Astrocyte (in vitro differentiated cells and primary cell): ENCODE results near the gene DEGS2. TPM values are rescaled to one million over a fixed set of nuclear protein-coding genes. Genes with fewer than 3 reads are reported as not detected.

Experiments used
- DNase-seq: peaks from one replicate; pipeline ENCODE4 v3.0.0-alpha.2; 2010; ENCODE audit warnings: low read depth
- FAIRE-seq: peaks from 2 replicates; lab custom pipeline; 2011; peaks lifted over from hg19 to GRCh38; lab: Jason Lieb, UNC
- H2AFZ ChIP-seq: 2 replicates; pipeline ENCODE4 v1.6.0; 2012; ENCODE audit warnings: low read depth, low read length, inconsistent platforms
- H3K27ac ChIP-seq: 2 replicates; pipeline ENCODE4 v1.5.1; 2011; ENCODE audit warnings: low read depth, low read length, inconsistent platforms
- H3K27me3 ChIP-seq: 2 replicates; pipeline ENCODE4 v1.6.0; 2011; ENCODE audit warnings: low read length, inconsistent platforms; ENCODE audit not compliant: insufficient read depth
- H3K36me3 ChIP-seq: 2 replicates; pipeline ENCODE4 v1.5.1; 2011; ENCODE audit warnings: low read length, inconsistent platforms; ENCODE audit not compliant: insufficient read depth
- H3K4me1 ChIP-seq: 2 replicates; pipeline ENCODE4 v1.5.1; 2011; ENCODE audit warnings: low read length, inconsistent platforms; ENCODE audit not compliant: insufficient read depth
- H3K4me2 ChIP-seq: 2 replicates; pipeline ENCODE4 v1.6.0; 2012; ENCODE audit warnings: low read length, inconsistent platforms
- H3K4me3 ChIP-seq: 2 replicates; pipeline ENCODE4 v1.5.1; 2011; ENCODE audit warnings: low read depth, mild to moderate bottlenecking, low read length, inconsistent platforms; ENCODE audit not compliant: insufficient read depth
- H3K79me2 ChIP-seq: 2 replicates; pipeline ENCODE4 v1.6.0; 2012; ENCODE audit warnings: mild to moderate bottlenecking, low read length, inconsistent platforms; ENCODE audit not compliant: insufficient read depth
- H3K9ac ChIP-seq: 2 replicates; pipeline ENCODE4 v1.6.0; 2012; ENCODE audit warnings: mild to moderate bottlenecking, low read length, inconsistent platforms
- H3K9me3 ChIP-seq: 2 replicates; pipeline ENCODE4 v1.5.1; 2012; ENCODE audit warnings: low read depth, mild to moderate bottlenecking, low read length, inconsistent platforms; ENCODE audit not compliant: insufficient read depth
- H4K20me1 ChIP-seq: 2 replicates; pipeline ENCODE4 v1.6.0; 2012; ENCODE audit warnings: low read length, inconsistent platforms; ENCODE audit not compliant: insufficient read depth
- H3K27ac Mint-ChIP-seq: one replicate; pipeline ENCODE4 v1.8.0; 2021; ENCODE audit warnings: mild to moderate bottlenecking, mixed read lengths; ENCODE audit not compliant: unreplicated experiment
- H3K27me3 Mint-ChIP-seq: one replicate; pipeline ENCODE4 v1.8.0; 2021; ENCODE audit warnings: low read depth, mixed read lengths; ENCODE audit not compliant: unreplicated experiment
- H3K36me3 Mint-ChIP-seq: one replicate; pipeline ENCODE4 v1.8.0; 2021; ENCODE audit warnings: low read depth, mixed read lengths; ENCODE audit not compliant: unreplicated experiment
- H3K4me1 Mint-ChIP-seq: one replicate; pipeline ENCODE4 v1.8.0; 2021; ENCODE audit warnings: low read depth, mixed read lengths; ENCODE audit not compliant: unreplicated experiment
- H3K4me3 Mint-ChIP-seq: one replicate; pipeline ENCODE4 v1.8.0; 2021; ENCODE audit warnings: mild to moderate bottlenecking, moderate library complexity, mixed read lengths; ENCODE audit not compliant: unreplicated experiment
- H3K9me3 Mint-ChIP-seq: one replicate; pipeline ENCODE4 v1.8.0; 2021; ENCODE audit warnings: mild to moderate bottlenecking, mixed read lengths; ENCODE audit not compliant: unreplicated experiment
- CTCF ChIP-seq: IDR thresholded peaks from 2 replicates; pipeline ENCODE4 v1.5.1; 2011; ENCODE audit warnings: low read depth, mild to moderate bottlenecking, inconsistent platforms, low read length, moderate library complexity; ENCODE audit not compliant: insufficient read depth
- EZH2 ChIP-seq: IDR thresholded peaks from 2 replicates; pipeline ENCODE4 v1.6.1; 2012; ENCODE audit warnings: mild to moderate bottlenecking, low read length, inconsistent platforms; ENCODE audit not compliant: insufficient read depth
- total RNA-seq: library from RNA; stranded (reverse); gene quantifications from 2 replicates; pipeline ENCODE4 v1.2.1, GENCODE V29; 2021

The DEGS2 gene
- total RNA-seq, 1 donor from 2014 or later, result not detected

- Histone ChIP-seq H4K20me1 (no peaks in the 10 kb centered on the region), H3K4me2 (no peak overlapping the region), H3K4me3 (no peak overlapping the region), H3K36me3 (no peaks in the 10 kb centered on the region), H3K9ac (no peak overlapping the region), H3K27ac (no peak overlapping the region), H3K9me3 (no peaks in the 10 kb centered on the region), H3K4me1 (no peaks in the 10 kb centered on the region), H3K27me3 (peaks cover 6% of the 10 kb centered on the region), H3K79me2 (no peaks in the 10 kb centered on the region), H2AFZ (no peak overlapping the region)
- no peak for FAIRE-seq
- Mint-ChIP-seq H3K36me3 (no peaks in the 10 kb centered on the region), H3K9me3 (peaks cover 3% of the 10 kb centered on the region), H3K4me3 (no peak overlapping the region), H3K27me3 (peaks cover 37% of the 10 kb centered on the region), H3K27ac (no peak overlapping the region), H3K4me1 (no peaks in the 10 kb centered on the region)
- TF ChIP-seq EZH2 (no peak), CTCF (no peak)
- no peak for DNase-seq
Measured at GRCh38 chr14:100172811-100173210, 13.4 kb upstream of the DEGS2 start.

GRCh38 chr14:100170880-100171279 is 11.4 kb upstream of the DEGS2 start:
- TF ChIP-seq CTCF (no peak), EZH2 (no peak)
- Histone ChIP-seq H3K27ac (no peak overlapping the region), H3K9me3 (no peaks in the 10 kb centered on the region), H3K4me2 (no peak overlapping the region), H3K9ac (no peak overlapping the region), H3K27me3 (peaks cover 11% of the 10 kb centered on the region), H3K4me3 (no peak overlapping the region), H3K4me1 (no peaks in the 10 kb centered on the region), H4K20me1 (no peaks in the 10 kb centered on the region), H3K79me2 (no peaks in the 10 kb centered on the region), H3K36me3 (no peaks in the 10 kb centered on the region), H2AFZ (no peak overlapping the region)
- DNase-seq (no peak), FAIRE-seq (no peak)
- peaks cover 3% of the 10 kb centered on the region for H3K9me3 Mint-ChIP-seq
- H3K4me1 Mint-ChIP-seq, result no peaks in the 10 kb centered on the region
- H3K36me3 Mint-ChIP-seq, result no peaks in the 10 kb centered on the region
- peaks cover 40% of the 10 kb centered on the region for H3K27me3 Mint-ChIP-seq
- no peak overlapping the region for H3K27ac Mint-ChIP-seq
- no peak overlapping the region for H3K4me3 Mint-ChIP-seq

GRCh38 chr14:100168506-100168905 is 9.1 kb upstream of the DEGS2 start:
- H3K27ac Mint-ChIP-seq, result no peak overlapping the region
- Histone ChIP-seq H3K4me2 (no peak overlapping the region), H2AFZ (no peak overlapping the region), H3K9ac (no peak overlapping the region), H3K4me1 (no peaks in the 10 kb centered on the region), H3K27ac (no peak overlapping the region), H3K79me2 (no peaks in the 10 kb centered on the region), H3K9me3 (no peaks in the 10 kb centered on the region), H3K36me3 (no peaks in the 10 kb centered on the region), H4K20me1 (no peaks in the 10 kb centered on the region), H3K4me3 (no peak overlapping the region), H3K27me3 (peaks cover 10% of the 10 kb centered on the region)
- TF ChIP-seq CTCF, result no peak
- no peak for TF ChIP-seq EZH2
- H3K27me3 Mint-ChIP-seq, result peaks cover 32% of the 10 kb centered on the region
- no peak overlapping the region for H3K4me3 Mint-ChIP-seq
- no peak for DNase-seq
- no peak for FAIRE-seq
- H3K4me1 Mint-ChIP-seq, result no peaks in the 10 kb centered on the region
- H3K9me3 Mint-ChIP-seq, result peaks cover 3% of the 10 kb centered on the region
- H3K36me3 Mint-ChIP-seq, result no peaks in the 10 kb centered on the region
